Prostate gland (tissue), 2 donors: ENCODE measurements around the gene CNTN4.

Experiments
- POLR2AphosphoS5 ChIP-seq: sonication (generic); formaldehyde crosslinking; IDR thresholded peaks from one replicate; pipeline ENCODE4 v1.6.1; 2017; ENCODE audit warnings: antibody characterized with exemption
- TF ChIP-seq, protein P1 (sequence below), 4 experiments: fragments of 200-600 bp in 2 of 4; fragments of 450-650 bp in 2 of 4; sonication (generic) in 2 of 4; IDR thresholded peaks; 1 replicate in 3 of 4; 2 replicates in 1 of 4; pipeline ENCODE4 v1.5.1; 2016 to 2019; ENCODE audit warnings: antibody characterized with exemption in 4 of 4, mild to moderate bottlenecking in 2 of 4, moderate library complexity in 2 of 4

DNA sequence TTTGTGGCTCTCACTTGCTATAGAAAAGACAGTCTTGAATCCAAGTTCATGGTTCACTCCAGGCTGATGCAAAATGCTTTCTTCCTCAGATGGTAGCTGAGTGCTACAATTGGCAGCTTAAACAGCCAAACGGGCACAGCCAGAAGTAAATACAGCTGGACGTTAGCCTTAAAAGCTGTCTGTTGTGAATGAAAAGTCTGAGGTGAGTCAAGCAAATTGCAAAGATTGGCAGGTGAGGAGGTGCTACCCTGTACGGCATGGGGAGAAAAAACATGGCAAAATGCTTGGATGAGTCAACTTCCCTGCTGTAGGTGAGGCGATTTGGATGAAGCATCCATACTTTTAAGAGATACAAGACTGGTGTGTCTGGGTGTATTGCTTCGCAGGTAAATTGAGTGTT, 971.1 kb downstream of the CNTN4 start:
- TF ChIP-seq, protein P1, sequence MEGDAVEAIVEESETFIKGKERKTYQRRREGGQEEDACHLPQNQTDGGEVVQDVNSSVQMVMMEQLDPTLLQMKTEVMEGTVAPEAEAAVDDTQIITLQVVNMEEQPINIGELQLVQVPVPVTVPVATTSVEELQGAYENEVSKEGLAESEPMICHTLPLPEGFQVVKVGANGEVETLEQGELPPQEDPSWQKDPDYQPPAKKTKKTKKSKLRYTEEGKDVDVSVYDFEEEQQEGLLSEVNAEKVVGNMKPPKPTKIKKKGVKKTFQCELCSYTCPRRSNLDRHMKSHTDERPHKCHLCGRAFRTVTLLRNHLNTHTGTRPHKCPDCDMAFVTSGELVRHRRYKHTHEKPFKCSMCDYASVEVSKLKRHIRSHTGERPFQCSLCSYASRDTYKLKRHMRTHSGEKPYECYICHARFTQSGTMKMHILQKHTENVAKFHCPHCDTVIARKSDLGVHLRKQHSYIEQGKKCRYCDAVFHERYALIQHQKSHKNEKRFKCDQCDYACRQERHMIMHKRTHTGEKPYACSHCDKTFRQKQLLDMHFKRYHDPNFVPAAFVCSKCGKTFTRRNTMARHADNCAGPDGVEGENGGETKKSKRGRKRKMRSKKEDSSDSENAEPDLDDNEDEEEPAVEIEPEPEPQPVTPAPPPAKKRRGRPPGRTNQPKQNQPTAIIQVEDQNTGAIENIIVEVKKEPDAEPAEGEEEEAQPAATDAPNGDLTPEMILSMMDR (IDR thresholded peaks at IDR 0.05) = no peak
- TF ChIP-seq POLR2AphosphoS5 = no peak
